Heart right ventricle (tissue), 16 donors: ENCODE results near the gene DTNB. TPM values are rescaled to one million over a fixed set of nuclear protein-coding genes. Genes with fewer than 3 reads are reported as not detected.

Experiments used
- ATAC-seq, 8 donors: fragments of 200-7000 bp; cut with Tn5 transposase; one replicate each; pipeline ENCODE4 v1.9.1; 2020; ENCODE audit warnings: mild to moderate bottlenecking in 8 of 8, moderate library complexity in 8 of 8, moderate number of reproducible peaks in 1 of 8
- DNase-seq, 2 donors: peaks; one replicate each; pipeline ENCODE4 v3.0.0-alpha.2; 2020
- H3K27ac ChIP-seq, 10 donors: fragments of 200-600 bp; sonication (generic) in 2 of 10; one replicate each; pipeline versions ENCODE4 v1.5.0 to v1.8.0; 2020 to 2022; ENCODE audit warnings: mild to moderate bottlenecking in 3 of 10
- H3K27me3 ChIP-seq, 7 donors: fragments of 200-600 bp; one replicate each; pipeline ENCODE4 v1.8.0; 2021 to 2022; ENCODE audit warnings: mild to moderate bottlenecking in 2 of 7
- H3K36me3 ChIP-seq, 9 donors: fragments of 200-600 bp; sonication (generic) in 1 of 9; one replicate each; pipeline versions ENCODE4 v1.5.0 to v1.8.0; 2020 to 2022; ENCODE audit warnings: mild to moderate bottlenecking in 2 of 9
- H3K4me1 ChIP-seq, 9 donors: fragments of 200-600 bp; sonication (generic) in 1 of 9; one replicate each; pipeline versions ENCODE4 v1.5.0 to v1.8.0; 2020 to 2022; ENCODE audit warnings: mild to moderate bottlenecking in 4 of 9
- H3K4me3 ChIP-seq, 10 donors: fragments of 200-600 bp; sonication (generic) in 2 of 10; one replicate each; pipeline versions ENCODE4 v1.5.0 to v1.8.0; 2020 to 2022; ENCODE audit warnings: mild to moderate bottlenecking in 7 of 10, moderate library complexity in 2 of 10
- H3K9me3 ChIP-seq, 11 donors: fragments of 200-600 bp in 10 of 11; sonication (generic) in 2 of 11; one replicate each; pipeline versions ENCODE4 v1.5.0 to v1.8.0; 2013 to 2022; ENCODE audit warnings: mild to moderate bottlenecking in 2 of 11, control low read depth in 1 of 11, moderate library complexity in 1 of 11
- CTCF ChIP-seq, 9 donors: fragments of 200-600 bp; sonication (generic) in 2 of 9; IDR thresholded peaks; one replicate each; pipeline versions ENCODE4 v1.5.0 to v1.8.0; 2021 to 2022; ENCODE audit warnings: antibody characterized with exemption in 9 of 9, mild to moderate bottlenecking in 5 of 9, moderate library complexity in 1 of 9
- WGBS, 2 donors: extraction: QIAGEN DNeasy Blood & Tissue Kit; methylation state at CpG; one replicate each; pipeline ENCODE4 v1.1.7; 2013; ENCODE audit warnings: inconsistent platforms in 1 of 2; 5-methylcytosine and 5-hydroxymethylcytosine counted together
- intact Hi-C, 10 donors: fragments of 100-400 bp; cut with DNase I; formaldehyde crosslinking; loops; one replicate each; pipeline versions ENCODE4 v1.11.1 to v1.14.2; 2022
- polyA plus RNA-seq, 2 donors: library from polyadenylated mRNA; stranded (reverse); fragments of 200-250 nt; gene quantifications; one replicate each; pipeline ENCODE4 v1.2.3, GENCODE V29; 2013
- total RNA-seq, 10 donors: library from RNA; stranded (reverse); fragmentation: NEBNext Ultra II Directional in 3 of 10; extraction: Animal tissue kit (Norgen Biotek cat#: 25700) in 3 of 10; gene quantifications; one replicate each; pipeline versions ENCODE4 v1.2.1 to v1.2.4, GENCODE V29; 2021 to 2023
- donor health status: Arrhythmogenic right ventricular cardiomyopathy.
- donor health status: ischemic (EF 13 %, LVEDD 7.1; RV severe dilation, severe dysfunction).
- donor health status: healthy with polysubstance abuse.
- donor health status: DM: no; HTN: yes; CAD: no.
- donor health status: DM: no; HTN: no; CAD: no.
- donor health status: ischemic (EF 25% LVEDD 6.9; RV normal size, moderate dysfunction).
- donor health status: ischemic (EF 25% LVEDD 5.7; RV mildly dilated, moderate dysfunction).
- donor health status: healthy.
- donor health status: DM: yes; HTN: yes; CAD: no.
- donor health status: Ischemic cardiomyopathy.
- donor health status: ischemic (EF 35%, LVEDD 5.7; RV mildly dilated, moderate dysfunction).
- donor health status: nonischemic (EF 11% LVEDD 7.7; RV severe dilation, severe dysfunction).
- donor health status: DM: yes; HTN: yes; CAD: no.
- donor health status: PGD.
- donor health status: ischemic (EF 29% LVEDD 5.4; RV normal size, mild dysfunction).
- donor health status: nonischemic (EF 23%, LVEDD 6.1; RV moderate dilation, normal function).

DTNB gene
- total and polyA plus RNA-seq, 12 donors: 2.8 to 11.3 (median 7.8) TPM

GRCh38 chr2:25690058-25690457 lies 16.7 kb upstream of the DTNB start:
- Histone ChIP-seq H3K27ac (no peak overlapping the region), H3K36me3 (no peaks in the 10 kb centered on the region), H3K9me3 (no peaks in the 10 kb centered on the region), H3K4me3 (no peak overlapping the region), H3K27me3 (no peaks in the 10 kb centered on the region), H3K4me1 (peaks cover 0 to 8% (median 0%) of the 10 kb centered on the region in 9 donors)
- DNase-seq: no peak
- intact Hi-C loops: no loop called here
- no peak for ATAC-seq
- WGBS, 2 donors: 24 to 28% methylated on average over 1 of the region's 1 CpG
- no peak for TF ChIP-seq CTCF (IDR thresholded peaks at IDR 0.05)

- H3K27ac ChIP-seq: no peak overlapping the region
- H3K27me3 ChIP-seq: peaks cover 0 to 5% (median 0%) of the 10 kb centered on the region in 7 donors
- DNase-seq (no peak), ATAC-seq (no peak)
- no peak overlapping the region for H3K4me3 ChIP-seq
- H3K36me3 ChIP-seq: no peaks in the 10 kb centered on the region
- intact Hi-C loops: no loop called here
- WGBS, 2 donors: 89 to 94% methylated on average over 6 of the region's 6 CpGs
- H3K9me3 ChIP-seq: no peaks in the 10 kb centered on the region
- peaks cover 0 to 8% (median 0%) of the 10 kb centered on the region in 9 donors for H3K4me1 ChIP-seq
- no peak for TF ChIP-seq CTCF (IDR thresholded peaks at IDR 0.05)
These were observed 14.9 kb upstream of the DTNB start for GRCh38 chr2:25688236-25688635.

- Histone ChIP-seq H3K9me3 (no peaks in the 10 kb centered on the region), H3K27ac (no peak overlapping the region), H3K4me3 (no peak overlapping the region), H3K27me3 (peaks cover 0 to 5% (median 0%) of the 10 kb centered on the region in 7 donors), H3K36me3 (no peaks in the 10 kb centered on the region), H3K4me1 (no peaks in the 10 kb centered on the region)
- ATAC-seq (no peak), DNase-seq (no peak)
- 93 to 95% methylated on average over 2 of the region's 2 CpGs for WGBS, 2 donors
- no peak for TF ChIP-seq CTCF (IDR thresholded peaks at IDR 0.05)
- intact Hi-C loops: no loop called here
These were observed 12.4 kb upstream of the DTNB start for GRCh38 chr2:25685741-25686140.

GRCh38 chr2:25684577-25685473 lies 11.4 kb upstream of the DTNB start:
- Histone ChIP-seq H3K4me3 (no peak overlapping the region), H3K36me3 (no peaks in the 10 kb centered on the region), H3K27ac (no peak overlapping the region), H3K9me3 (no peaks in the 10 kb centered on the region), H3K27me3 (peaks cover 0 to 5% (median 0%) of the 10 kb centered on the region in 7 donors), H3K4me1 (no peaks in the 10 kb centered on the region)
- ATAC-seq: no peak
- no peak for DNase-seq
- intact Hi-C loops: no loop called here
- 82 to 83% methylated on average over 20 of the region's 20 CpGs for WGBS, 2 donors
- no peak for TF ChIP-seq CTCF (IDR thresholded peaks at IDR 0.05)
